Right atrium auricular region (tissue), 2 donors: ENCODE results near the gene PDRG1. TPM values are rescaled to one million over a fixed set of nuclear protein-coding genes. Genes with fewer than 3 reads are reported as not detected.

Source experiments
- DNase-seq: peaks from one replicate; pipeline ENCODE4 v3.0.0-alpha.2; 2019; ENCODE audit warnings: low spot score
- H3K27ac ChIP-seq, 2 donors: fragments of 200-600 bp; sonication (generic); 1 replicate in 1 of 2; 2 replicates in 1 of 2; pipeline ENCODE4 v1.5.1; 2016 to 2019
- H3K27me3 ChIP-seq, 2 donors: fragments of 200-600 bp; sonication (generic); one replicate each; pipeline versions ENCODE4 v1.5.1 to v1.6.0; 2017 to 2019
- H3K36me3 ChIP-seq: fragments of 200-600 bp; sonication (generic); one replicate; pipeline ENCODE4 v1.5.1; 2016
- H3K4me1 ChIP-seq, 2 donors: fragments of 200-600 bp; sonication (generic); one replicate each; pipeline versions ENCODE4 v1.5.1 to v1.6.0; 2017 to 2019
- H3K4me3 ChIP-seq, 2 donors: fragments of 200-600 bp; sonication (generic); 1 replicate in 1 of 2; 2 replicates in 1 of 2; pipeline ENCODE4 v1.5.1; 2017 to 2019; ENCODE audit warnings: mild to moderate bottlenecking in 1 of 2, moderate library complexity in 1 of 2
- H3K9me3 ChIP-seq, 2 donors: fragments of 200-600 bp; sonication (generic); one replicate each; pipeline ENCODE4 v1.5.1; 2019
- CTCF ChIP-seq, 2 donors: fragments of 200-600 bp; sonication (generic); IDR thresholded peaks; one replicate each; pipeline ENCODE4 v1.5.1; 2019; ENCODE audit warnings: antibody characterized with exemption in 2 of 2
- total RNA-seq, 2 donors: library from RNA; depleted of rRNA; stranded (reverse); fragments of >200 nt; gene quantifications; one replicate each; pipeline ENCODE4 v1.1.0, GENCODE V29; 2016

The PDRG1 gene
- total RNA-seq, 2 donors from 2014 or later: 4.9 to 5.7 TPM

- Histone ChIP-seq H3K27me3 (peaks cover 5 to 6% of the 10 kb centered on the region in 2 donors), H3K36me3 (no peaks in the 10 kb centered on the region), H3K27ac (no peak overlapping the region), H3K4me3 (no peak overlapping the region), H3K9me3 (no peaks in the 10 kb centered on the region), H3K4me1 (peaks cover 0 to 4% of the 10 kb centered on the region in 2 donors)
- no peak for TF ChIP-seq CTCF (IDR thresholded peaks at IDR 0.05)
- DNase-seq: no peak
These were observed 38.9 kb upstream of the PDRG1 start for GRCh38 chr20:31990641-31991338.

GRCh38 chr20:31989030-31989645 lies 37.3 kb upstream of the PDRG1 start:
- H3K4me1 ChIP-seq: no peaks in the 10 kb centered on the region
- no peak for TF ChIP-seq CTCF (IDR thresholded peaks at IDR 0.05)
- no peaks in the 10 kb centered on the region for H3K9me3 ChIP-seq
- no peak overlapping the region for H3K4me3 ChIP-seq
- no peaks in the 10 kb centered on the region for H3K36me3 ChIP-seq
- no peaks in the 10 kb centered on the region for H3K27me3 ChIP-seq
- H3K27ac ChIP-seq: no peak overlapping the region
- no peak for DNase-seq

GRCh38 chr20:31988430-31989015 lies 36.7 kb upstream of the PDRG1 start:
- DNase-seq: no peak
- H3K4me3 ChIP-seq: no peak overlapping the region
- no peaks in the 10 kb centered on the region for H3K27me3 ChIP-seq
- no peaks in the 10 kb centered on the region for H3K4me1 ChIP-seq
- no peak overlapping the region for H3K27ac ChIP-seq
- no peaks in the 10 kb centered on the region for H3K9me3 ChIP-seq
- TF ChIP-seq CTCF (IDR thresholded peaks at IDR 0.05): no peak
- no peaks in the 10 kb centered on the region for H3K36me3 ChIP-seq

GRCh38 chr20:31987744-31988143 lies 35.9 kb upstream of the PDRG1 start:
- H3K27me3 ChIP-seq: no peaks in the 10 kb centered on the region
- H3K4me1 ChIP-seq: no peaks in the 10 kb centered on the region
- H3K36me3 ChIP-seq: no peaks in the 10 kb centered on the region
- no peak for DNase-seq
- no peak overlapping the region for H3K27ac ChIP-seq
- H3K4me3 ChIP-seq: no peak overlapping the region
- no peak for TF ChIP-seq CTCF (IDR thresholded peaks at IDR 0.05)
- H3K9me3 ChIP-seq: no peaks in the 10 kb centered on the region

- no peak for TF ChIP-seq CTCF (IDR thresholded peaks at IDR 0.05)
- no peak overlapping the region for H3K27ac ChIP-seq
- H3K36me3 ChIP-seq: no peaks in the 10 kb centered on the region
- H3K27me3 ChIP-seq: no peaks in the 10 kb centered on the region
- no peak overlapping the region for H3K4me3 ChIP-seq
- no peak for DNase-seq
- H3K9me3 ChIP-seq: no peaks in the 10 kb centered on the region
- H3K4me1 ChIP-seq: no peaks in the 10 kb centered on the region
These were observed 33.2 kb upstream of the PDRG1 start for GRCh38 chr20:31984981-31985471.
